Epithelial cell of esophagus (primary cell): Measurements from ENCODE around the gene SMG6.

ENCODE experiments used
- DNase-seq: peaks from one replicate; pipeline ENCODE4 v3.0.0; 2010; ENCODE audit warnings: low read depth
- H3K4me3 ChIP-seq: 2 replicates; pipeline ENCODE4 v1.5.1; 2011; ENCODE audit warnings: mild to moderate bottlenecking, low read length, control low read depth
- CTCF ChIP-seq: IDR thresholded peaks from 2 replicates; pipeline ENCODE4 v1.5.1; 2011; ENCODE audit warnings: low read depth, mild to moderate bottlenecking, low read length, control low read depth, inconsistent platforms; ENCODE audit not compliant: insufficient read depth; ENCODE audit errors: missing control alignments

Gene SMG6

GRCh38 chr17:2212400-2212981, 91.1 kb downstream of the SMG6 start:
- peak; percentile 86 for DNase-seq
- TF ChIP-seq CTCF = no peak
- no peak overlapping the region for H3K4me3 ChIP-seq

- DNase-seq = peak; percentile 66
- H3K4me3 ChIP-seq = no peak overlapping the region
- no peak for TF ChIP-seq CTCF
Measured at GRCh38 chr17:2211661-2212399, 91.8 kb downstream of the SMG6 start.

DNA sequence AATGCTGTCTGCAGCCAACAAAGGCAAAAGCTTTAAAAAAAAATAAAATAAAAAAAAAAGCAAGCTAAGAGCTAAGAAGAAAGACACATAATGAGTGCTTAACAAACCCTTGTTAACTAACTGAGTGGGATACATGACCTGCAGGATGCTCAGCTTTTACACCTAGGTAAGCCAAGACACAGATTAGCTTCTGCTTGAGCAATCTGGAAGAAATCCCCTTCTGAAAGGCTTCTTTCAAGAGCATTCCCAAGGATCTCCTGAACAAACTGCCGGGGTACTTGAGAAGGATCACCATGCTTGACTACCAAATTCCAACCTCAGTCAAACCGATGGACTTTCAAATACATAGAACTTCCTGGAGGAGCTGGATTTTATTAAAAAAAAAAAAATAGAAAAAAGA, 92.9 kb downstream of the SMG6 start:
- no peak for TF ChIP-seq CTCF
- no peak for DNase-seq
- H3K4me3 ChIP-seq = no peak overlapping the region

DNA sequence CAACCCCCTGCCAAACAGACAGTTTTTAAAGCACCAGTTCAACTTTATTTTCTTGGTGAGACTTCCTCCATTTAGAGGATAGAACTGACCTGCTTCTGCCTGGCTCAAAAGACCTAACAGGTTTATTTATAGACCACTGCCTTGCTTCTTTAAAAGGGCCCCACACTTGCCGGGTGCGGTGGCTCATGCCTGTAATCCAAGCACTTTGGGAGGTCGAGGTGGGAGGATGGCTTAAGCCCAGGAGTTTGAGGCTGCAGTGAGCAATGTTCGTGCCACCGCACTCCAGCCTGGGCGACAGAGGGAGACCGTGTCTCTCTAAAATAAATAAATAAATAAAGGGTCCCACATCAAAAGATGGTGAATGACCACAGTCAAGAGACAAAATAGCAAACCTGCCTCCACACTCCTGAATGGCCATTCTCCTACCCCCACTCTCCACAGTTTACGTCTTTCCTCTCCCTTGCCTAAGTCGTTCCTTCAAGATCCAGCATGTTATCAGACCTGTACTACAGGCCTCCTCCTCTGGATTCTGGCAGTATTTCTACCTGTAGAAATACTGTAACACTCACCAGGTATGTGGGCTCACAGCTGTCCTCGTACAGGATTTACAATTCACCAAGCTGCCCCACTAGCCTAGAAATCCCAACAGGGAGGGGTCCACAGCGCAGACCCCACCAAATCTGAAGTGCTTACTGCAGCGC, 95.6 kb downstream of the SMG6 start:
- TF ChIP-seq CTCF = no peak
- no peak overlapping the region for H3K4me3 ChIP-seq

DNA sequence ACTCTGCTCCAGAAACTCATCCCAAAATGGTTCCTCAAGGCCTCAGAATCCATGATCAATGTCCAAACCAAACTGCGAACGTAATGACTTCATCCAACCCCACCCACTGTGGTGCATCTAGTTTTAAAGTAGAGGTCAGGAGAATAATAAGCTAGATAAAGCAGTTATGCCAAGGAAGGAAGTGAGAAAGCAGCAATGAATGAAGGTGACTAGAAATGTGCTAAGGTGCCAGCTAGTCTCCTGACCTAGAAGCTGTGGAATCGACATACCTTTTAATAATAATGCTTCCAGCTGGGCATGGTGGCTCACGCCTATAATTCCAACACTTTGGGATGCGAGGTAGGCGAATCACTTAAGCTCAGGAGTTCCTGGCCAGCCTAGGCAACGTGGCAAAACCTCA, 99.2 kb downstream of the SMG6 start:
- no peak for DNase-seq
- TF ChIP-seq CTCF = no peak
- H3K4me3 ChIP-seq = no peak overlapping the region

More for the DNA sequence above, 95.6 kb downstream of the SMG6 start:
- peak; percentile 70 for DNase-seq

DNA sequence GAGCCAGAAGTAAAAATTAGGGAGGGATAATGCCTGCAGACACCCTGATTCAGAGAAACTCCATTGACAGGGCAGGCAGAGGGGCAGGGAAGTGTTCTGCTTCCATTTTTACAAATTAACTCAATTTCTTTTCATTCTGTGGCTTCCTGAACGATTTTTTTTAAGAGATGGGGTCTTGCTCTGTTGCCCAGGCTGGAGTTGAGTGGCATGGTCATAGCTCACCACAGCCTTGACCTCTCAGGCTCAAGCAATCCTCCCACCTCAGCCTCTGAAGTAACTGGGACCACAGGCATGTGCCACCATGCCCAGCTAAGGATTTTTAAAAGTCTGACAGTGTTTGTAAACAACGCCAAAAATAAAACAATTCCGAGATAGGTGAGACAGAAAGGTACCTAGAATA, 99.8 kb downstream of the SMG6 start:
- DNase-seq = no peak
- TF ChIP-seq CTCF = no peak
- no peak overlapping the region for H3K4me3 ChIP-seq
